Vagina (tissue), 2 donors: Measurements from ENCODE around the gene CCDC92B.

Experiments used
- POLR2A ChIP-seq, 2 donors: fragments of 450-650 bp; IDR thresholded peaks; one replicate each; pipeline ENCODE4 v1.6.1; 2017; ENCODE audit warnings: antibody characterized with exemption in 2 of 2, mild to moderate bottlenecking in 2 of 2, moderate library complexity in 2 of 2
- POLR2AphosphoS5 ChIP-seq, 2 donors: sonication (generic); formaldehyde crosslinking; IDR thresholded peaks; one replicate each; pipeline ENCODE4 v1.9.0; 2017; ENCODE audit warnings: antibody characterized with exemption in 2 of 2, mild to moderate bottlenecking in 2 of 2, low read depth in 1 of 2; ENCODE audit not compliant: insufficient read depth in 1 of 2
- TF ChIP-seq, protein P1 (sequence below), 3 experiments: fragments of 450-650 bp in 2 of 3; fragments of 200-600 bp in 1 of 3; sonication (generic) in 1 of 3; IDR thresholded peaks; one replicate each; pipeline ENCODE4 v1.5.1; 2017 to 2019; ENCODE audit warnings: antibody characterized with exemption in 3 of 3, mild to moderate bottlenecking in 2 of 3, moderate library complexity in 2 of 3

DNA sequence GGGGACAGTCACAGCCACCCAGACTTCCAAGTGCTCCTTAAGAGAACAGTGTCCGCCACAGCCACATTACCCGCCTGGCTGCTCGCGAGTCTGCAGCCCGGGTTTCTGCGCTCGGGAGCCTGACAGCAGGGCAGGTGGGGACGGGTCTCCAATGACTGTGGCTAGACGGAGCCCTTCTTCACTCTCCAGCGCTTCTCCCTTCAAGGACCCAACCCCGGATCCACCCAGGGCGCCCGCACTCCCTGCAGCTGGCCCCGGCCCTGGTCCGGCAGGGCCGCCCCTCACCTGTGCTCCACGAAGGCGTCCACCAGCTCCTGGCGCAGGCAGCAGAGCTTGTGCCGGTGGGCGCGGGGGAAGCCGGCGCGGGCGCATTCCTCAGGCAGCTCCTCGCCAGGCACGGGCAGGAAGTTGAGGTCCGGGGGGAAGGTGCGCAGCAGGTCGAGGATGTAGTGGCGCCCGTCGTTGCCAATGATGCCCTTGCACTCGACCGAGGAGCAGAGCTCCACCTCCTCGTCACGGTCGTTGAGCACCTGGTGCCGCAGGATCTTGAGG is 51.8 kb downstream of the CCDC92B start:
- TF ChIP-seq, protein P1, sequence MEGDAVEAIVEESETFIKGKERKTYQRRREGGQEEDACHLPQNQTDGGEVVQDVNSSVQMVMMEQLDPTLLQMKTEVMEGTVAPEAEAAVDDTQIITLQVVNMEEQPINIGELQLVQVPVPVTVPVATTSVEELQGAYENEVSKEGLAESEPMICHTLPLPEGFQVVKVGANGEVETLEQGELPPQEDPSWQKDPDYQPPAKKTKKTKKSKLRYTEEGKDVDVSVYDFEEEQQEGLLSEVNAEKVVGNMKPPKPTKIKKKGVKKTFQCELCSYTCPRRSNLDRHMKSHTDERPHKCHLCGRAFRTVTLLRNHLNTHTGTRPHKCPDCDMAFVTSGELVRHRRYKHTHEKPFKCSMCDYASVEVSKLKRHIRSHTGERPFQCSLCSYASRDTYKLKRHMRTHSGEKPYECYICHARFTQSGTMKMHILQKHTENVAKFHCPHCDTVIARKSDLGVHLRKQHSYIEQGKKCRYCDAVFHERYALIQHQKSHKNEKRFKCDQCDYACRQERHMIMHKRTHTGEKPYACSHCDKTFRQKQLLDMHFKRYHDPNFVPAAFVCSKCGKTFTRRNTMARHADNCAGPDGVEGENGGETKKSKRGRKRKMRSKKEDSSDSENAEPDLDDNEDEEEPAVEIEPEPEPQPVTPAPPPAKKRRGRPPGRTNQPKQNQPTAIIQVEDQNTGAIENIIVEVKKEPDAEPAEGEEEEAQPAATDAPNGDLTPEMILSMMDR (IDR thresholded peaks at IDR 0.05) = no peak
- TF ChIP-seq POLR2A (IDR thresholded peaks at IDR 0.05) (no peak), POLR2AphosphoS5 (IDR thresholded peaks at IDR 0.05; ENCODE audit: insufficient read depth in 1 of 2, low read depth in 1 of 2) (no peak)
